H9 (cell line): ENCODE data around the gene EHD4. TPM values are rescaled to one million over a fixed set of nuclear protein-coding genes. Genes with fewer than 3 reads are reported as not detected.

Experiments used
- DNase-seq: peaks from one replicate; pipeline ENCODE4 v3.0.0-alpha.2; 2017
- H2AFZ ChIP-seq: one replicate; pipeline ENCODE4 v1.6.1; 2013; ENCODE audit warnings: mild to moderate bottlenecking, low read length, control low read depth, moderate library complexity
- H2AK5ac ChIP-seq: 2 replicates; pipeline ENCODE4 v1.6.1; 2013; ENCODE audit warnings: low read length, control low read depth, mixed read lengths; ENCODE audit not compliant: insufficient read length
- H2BK120ac ChIP-seq: one replicate; pipeline ENCODE4 v1.6.1; 2013; ENCODE audit warnings: low read depth, mild to moderate bottlenecking, low read length, control low read depth, inconsistent platforms; ENCODE audit not compliant: poor library complexity, severe bottlenecking
- H2BK12ac ChIP-seq: 2 replicates; pipeline ENCODE4 v1.6.1; 2013; ENCODE audit warnings: low read length, control low read depth, mixed read lengths, low read depth; ENCODE audit not compliant: insufficient read length
- H2BK15ac ChIP-seq: 2 replicates; pipeline ENCODE4 v1.6.1; 2013; ENCODE audit warnings: low read depth, low read length, control low read depth
- H2BK20ac ChIP-seq: one replicate; pipeline ENCODE4 v1.6.1; 2013; ENCODE audit warnings: low read depth, mild to moderate bottlenecking, low read length, control low read depth, inconsistent platforms; ENCODE audit not compliant: poor library complexity, severe bottlenecking
- H2BK5ac ChIP-seq: 2 replicates; pipeline ENCODE4 v1.6.1; 2013; ENCODE audit warnings: low read length, control low read depth, mixed read lengths; ENCODE audit not compliant: insufficient read length
- H3K14ac ChIP-seq: 2 replicates; pipeline ENCODE4 v1.6.1; 2013; ENCODE audit warnings: low read length, control low read depth; ENCODE audit not compliant: insufficient read depth
- H3K18ac ChIP-seq: 2 replicates; pipeline ENCODE4 v1.6.1; 2013; ENCODE audit warnings: low read depth, mild to moderate bottlenecking, mixed read lengths, low read length, control low read depth; ENCODE audit not compliant: insufficient read length
- H3K23ac ChIP-seq: 2 replicates; pipeline ENCODE4 v1.6.1; 2013; ENCODE audit warnings: low read length, control low read depth, mixed read lengths, low read depth; ENCODE audit not compliant: insufficient read length
- H3K23me2 ChIP-seq: 2 replicates; pipeline ENCODE4 v1.6.1; 2013; ENCODE audit warnings: low read depth, mild to moderate bottlenecking, mixed read lengths, low read length, control low read depth; ENCODE audit not compliant: insufficient read length, poor library complexity, severe bottlenecking
- H3K27ac ChIP-seq: 2 replicates; pipeline ENCODE4 v1.5.1; 2013; ENCODE audit warnings: low read length, control low read depth, mixed read lengths, low read depth; ENCODE audit not compliant: insufficient read length
- H3K27me3 ChIP-seq: 2 replicates; pipeline ENCODE4 v1.6.1; 2013; ENCODE audit warnings: low read length, control low read depth, inconsistent platforms; ENCODE audit not compliant: insufficient read depth
- H3K4ac ChIP-seq: 2 replicates; pipeline ENCODE4 v1.6.1; 2013; ENCODE audit warnings: low read depth, mild to moderate bottlenecking, control low read depth, inconsistent platforms, low read length, moderate library complexity
- H3K4me1 ChIP-seq: 2 replicates; pipeline ENCODE4 v1.6.1; 2013; ENCODE audit warnings: low read length, control low read depth, inconsistent platforms; ENCODE audit not compliant: insufficient read depth
- H3K4me2 ChIP-seq: 2 replicates; pipeline ENCODE4 v1.6.1; 2013; ENCODE audit warnings: low read length, control low read depth, mixed read lengths; ENCODE audit not compliant: insufficient read length, insufficient read depth
- H3K56ac ChIP-seq: 2 replicates; pipeline ENCODE4 v1.6.1; 2013; ENCODE audit warnings: low read depth, mild to moderate bottlenecking, mixed read lengths, low read length, control low read depth; ENCODE audit not compliant: insufficient read length
- H3K79me1 ChIP-seq: 2 replicates; pipeline ENCODE4 v1.6.1; 2013; ENCODE audit warnings: low read depth, mild to moderate bottlenecking, moderate library complexity, low read length, control low read depth, inconsistent platforms; ENCODE audit not compliant: insufficient read depth, poor library complexity, severe bottlenecking
- H3K79me2 ChIP-seq: 2 replicates; pipeline ENCODE4 v1.6.1; 2013; ENCODE audit warnings: low read length, control low read depth, inconsistent platforms; ENCODE audit not compliant: insufficient read depth
- H3K9ac ChIP-seq: 2 replicates; pipeline ENCODE4 v1.6.1; 2013; ENCODE audit warnings: low read length, control low read depth, mixed read lengths; ENCODE audit not compliant: insufficient read length; ENCODE audit errors: extremely low read depth
- H3K9me3 ChIP-seq: one replicate; pipeline ENCODE4 v1.6.1; 2013; ENCODE audit warnings: low read depth, low read length, inconsistent platforms; ENCODE audit not compliant: control insufficient read depth
- H3T11ph ChIP-seq: one replicate; pipeline ENCODE4 v1.6.1; 2013; ENCODE audit warnings: mild to moderate bottlenecking, low read length, control low read depth, inconsistent platforms
- H4K20me1 ChIP-seq: one replicate; pipeline ENCODE4 v1.6.1; 2013; ENCODE audit not compliant: control insufficient read depth, insufficient read length, insufficient read depth
- H4K5ac ChIP-seq: 2 replicates; pipeline ENCODE4 v1.6.1; 2013; ENCODE audit warnings: low read depth, mild to moderate bottlenecking, mixed read lengths, low read length, control low read depth; ENCODE audit not compliant: insufficient read length
- H4K8ac ChIP-seq: replicated peaks from 2 replicates; pipeline ENCODE4 v1.6.1; 2013; ENCODE audit warnings: low read length, control low read depth, mixed read lengths, low read depth; ENCODE audit not compliant: insufficient read length
- H4K91ac ChIP-seq: 2 replicates; pipeline ENCODE4 v1.6.1; 2013; ENCODE audit warnings: low read depth, mild to moderate bottlenecking, moderate library complexity, mixed read lengths, low read length, control low read depth; ENCODE audit not compliant: insufficient read length
- H3K27ac Mint-ChIP-seq, 3 experiments: 2 replicates in 2 of 3; 3 replicates in 1 of 3; pipeline ENCODE4 v1.8.0; 2020 to 2021; ENCODE audit warnings: mixed read lengths in 3 of 3, mild to moderate bottlenecking in 1 of 3, moderate library complexity in 1 of 3
- H3K27me3 Mint-ChIP-seq: 2 replicates; pipeline ENCODE4 v1.8.0; 2021; ENCODE audit warnings: low read depth, mild to moderate bottlenecking, moderate library complexity, mixed read lengths
- H3K36me3 Mint-ChIP-seq, 3 experiments: 2 replicates in 2 of 3; 3 replicates in 1 of 3; pipeline ENCODE4 v1.8.0; 2020 to 2021; ENCODE audit warnings: low read depth in 3 of 3, mixed read lengths in 3 of 3; ENCODE audit not compliant: insufficient read depth in 1 of 3
- H3K4me1 Mint-ChIP-seq, 2 experiments: 2 replicates each; pipeline ENCODE4 v1.8.0; 2020; ENCODE audit warnings: mixed read lengths in 2 of 2
- H3K4me3 Mint-ChIP-seq, 2 experiments: 2 replicates in 1 of 2; 3 replicates in 1 of 2; pipeline ENCODE4 v1.8.0; 2020 to 2021; ENCODE audit warnings: mild to moderate bottlenecking in 2 of 2, mixed read lengths in 2 of 2, moderate library complexity in 1 of 2
- H3K9me3 Mint-ChIP-seq, 2 experiments: 2 replicates in 1 of 2; 3 replicates in 1 of 2; pipeline ENCODE4 v1.8.0; 2020; ENCODE audit warnings: mild to moderate bottlenecking in 2 of 2, mixed read lengths in 2 of 2, moderate library complexity in 1 of 2
- WGBS: extraction: QIAGEN DNeasy Blood & Tissue Kit; methylation state at CpG from one replicate; pipeline ENCODE4 v1.1.7; 2013; ENCODE audit warnings: missing lambda C conversion rate, low lambda C conversion rate, mixed read lengths; ENCODE audit not compliant: insufficient read length; ENCODE audit errors: extremely low coverage; 5-methylcytosine and 5-hydroxymethylcytosine counted together
- total RNA-seq: library from RNA; stranded (reverse); gene quantifications from 2 replicates; pipeline ENCODE4 v1.2.1, GENCODE V29; 2021
- TF ChIP-seq, protein P1 (sequence below): fragments of 200-600 bp; sonication (generic); conservative IDR thresholded peaks from 3 replicates; pipeline ENCODE4 v1.8.0; 2021; ENCODE audit warnings: antibody characterized with exemption, mild to moderate bottlenecking

EHD4 gene
- total RNA-seq, 1 experiment from 2014 or later, result 22.9 TPM

DNA sequence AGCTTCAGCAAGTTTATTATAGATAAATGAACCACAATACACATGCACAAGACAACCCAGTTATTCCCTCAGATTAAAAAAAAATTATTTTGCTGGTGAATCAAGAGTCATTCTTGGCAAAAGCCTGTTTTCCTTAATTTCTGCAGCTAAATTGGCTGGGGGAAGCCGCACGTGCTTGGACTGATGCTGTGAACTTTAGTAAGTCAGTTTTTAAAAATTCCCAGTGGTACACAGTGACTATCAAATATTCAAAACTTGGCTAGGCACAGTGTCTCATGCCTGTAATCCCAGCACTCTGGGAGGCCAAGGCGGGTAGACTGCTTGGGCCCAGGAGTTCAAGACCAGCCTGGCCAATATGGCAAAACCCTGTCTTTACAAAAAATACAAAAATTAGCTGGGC is 23.9 kb downstream of the EHD4 start:
- Mint-ChIP-seq H3K27me3 (no peaks in the 10 kb centered on the region), H3K27ac (0 out of 7 replicates have a peak overlapping the region, but pooled peaks of 1 of the 3 experiments have one; percentile 40), H3K9me3 (no peaks in the 10 kb centered on the region), H3K36me3 (peaks cover 10 to 32% (median 19%) of the 10 kb centered on the region in 3 experiments; a peak in 6 of 7 replicates), H3K4me3 (no peak overlapping the region), H3K4me1 (peaks cover 11 to 26% of the 10 kb centered on the region in 2 experiments; a peak in 3 of 4 replicates)
- Histone ChIP-seq H3K4me1 (no peaks in the 10 kb centered on the region), H3T11ph (no peak overlapping the region), H3K4ac (no peak overlapping the region), H2BK5ac (no peak overlapping the region), H3K23ac (no peak overlapping the region), H3K56ac (no peak overlapping the region), H3K9me3 (no peaks in the 10 kb centered on the region), H2BK12ac (no peak overlapping the region), H2AFZ (no peak overlapping the region), H3K4me2 (no peak overlapping the region), H4K20me1 (no peaks in the 10 kb centered on the region), H2BK15ac (no peak overlapping the region), H3K79me1 (no peaks in the 10 kb centered on the region), H3K27me3 (no peaks in the 10 kb centered on the region), H3K23me2 (no peaks in the 10 kb centered on the region), H3K18ac (no peak overlapping the region), H3K9ac (no peak overlapping the region), H2BK20ac (no peak overlapping the region), H4K8ac (no peak overlapping the region), H3K79me2 (no peaks in the 10 kb centered on the region), H3K27ac (no peak overlapping the region), H3K14ac (no peak overlapping the region), H2BK120ac (no peak overlapping the region), H4K5ac (no peak overlapping the region), H2AK5ac (no peak overlapping the region), H4K91ac (no peak overlapping the region)
- no CpG with 5 or more reads among the region's 3 CpGs for WGBS
- DNase-seq, result no peak
- TF ChIP-seq, protein P1, sequence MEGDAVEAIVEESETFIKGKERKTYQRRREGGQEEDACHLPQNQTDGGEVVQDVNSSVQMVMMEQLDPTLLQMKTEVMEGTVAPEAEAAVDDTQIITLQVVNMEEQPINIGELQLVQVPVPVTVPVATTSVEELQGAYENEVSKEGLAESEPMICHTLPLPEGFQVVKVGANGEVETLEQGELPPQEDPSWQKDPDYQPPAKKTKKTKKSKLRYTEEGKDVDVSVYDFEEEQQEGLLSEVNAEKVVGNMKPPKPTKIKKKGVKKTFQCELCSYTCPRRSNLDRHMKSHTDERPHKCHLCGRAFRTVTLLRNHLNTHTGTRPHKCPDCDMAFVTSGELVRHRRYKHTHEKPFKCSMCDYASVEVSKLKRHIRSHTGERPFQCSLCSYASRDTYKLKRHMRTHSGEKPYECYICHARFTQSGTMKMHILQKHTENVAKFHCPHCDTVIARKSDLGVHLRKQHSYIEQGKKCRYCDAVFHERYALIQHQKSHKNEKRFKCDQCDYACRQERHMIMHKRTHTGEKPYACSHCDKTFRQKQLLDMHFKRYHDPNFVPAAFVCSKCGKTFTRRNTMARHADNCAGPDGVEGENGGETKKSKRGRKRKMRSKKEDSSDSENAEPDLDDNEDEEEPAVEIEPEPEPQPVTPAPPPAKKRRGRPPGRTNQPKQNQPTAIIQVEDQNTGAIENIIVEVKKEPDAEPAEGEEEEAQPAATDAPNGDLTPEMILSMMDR, result no peak
